ENCODE results near the gene FLACC1. TPM values are rescaled to one million over a fixed set of nuclear protein-coding genes. Genes with fewer than 3 reads are reported as not detected.

FLACC1 gene, protein sequence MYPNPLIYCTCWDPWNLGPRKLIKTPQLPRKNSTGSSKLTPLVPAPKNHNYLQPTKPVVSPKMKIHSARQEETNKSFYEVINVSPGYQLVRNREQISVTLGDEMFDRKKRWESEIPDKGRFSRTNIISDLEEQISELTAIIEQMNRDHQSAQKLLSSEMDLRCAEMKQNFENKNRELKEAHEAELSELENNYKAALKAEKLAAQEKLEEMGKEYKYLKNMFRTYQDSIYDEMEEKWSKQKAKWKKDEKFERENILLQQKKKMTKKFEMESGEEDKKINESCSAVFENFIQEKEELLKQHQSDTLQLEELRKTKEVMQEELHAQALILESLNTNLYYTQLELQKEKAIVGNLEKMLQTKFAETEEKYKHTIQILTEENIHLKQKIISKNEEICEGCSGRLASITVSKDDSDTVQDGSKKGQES
- total RNA-seq (ENCODE audit: low replicate concordance) = 0.60 and 1.2 TPM in 2 replicates

DNA sequence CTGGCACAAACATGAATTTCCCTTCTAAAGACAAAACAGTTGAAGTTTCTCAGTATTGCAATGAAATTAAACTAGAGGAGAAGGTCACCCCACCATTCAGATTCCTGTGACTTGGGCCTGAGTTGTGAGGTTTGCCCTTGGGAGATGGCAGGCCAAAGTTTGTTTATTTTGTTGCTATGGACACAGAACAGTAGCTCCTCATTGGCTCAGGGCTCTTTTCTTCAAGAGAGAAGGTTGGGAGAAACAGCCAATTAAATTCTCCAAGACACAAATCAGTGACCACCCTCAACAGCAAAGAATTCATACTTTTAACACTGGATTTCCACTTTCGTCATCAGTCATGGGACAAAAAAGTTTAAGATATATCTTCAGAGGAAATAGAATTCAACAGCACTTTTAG is at the start of gene FLACC1:
FLACC1 (minus strand) TSS at position 125 of the 400 bp plus-strand sequence. CDS start 5,941 bp downstream, outside the sequence.

DNA sequence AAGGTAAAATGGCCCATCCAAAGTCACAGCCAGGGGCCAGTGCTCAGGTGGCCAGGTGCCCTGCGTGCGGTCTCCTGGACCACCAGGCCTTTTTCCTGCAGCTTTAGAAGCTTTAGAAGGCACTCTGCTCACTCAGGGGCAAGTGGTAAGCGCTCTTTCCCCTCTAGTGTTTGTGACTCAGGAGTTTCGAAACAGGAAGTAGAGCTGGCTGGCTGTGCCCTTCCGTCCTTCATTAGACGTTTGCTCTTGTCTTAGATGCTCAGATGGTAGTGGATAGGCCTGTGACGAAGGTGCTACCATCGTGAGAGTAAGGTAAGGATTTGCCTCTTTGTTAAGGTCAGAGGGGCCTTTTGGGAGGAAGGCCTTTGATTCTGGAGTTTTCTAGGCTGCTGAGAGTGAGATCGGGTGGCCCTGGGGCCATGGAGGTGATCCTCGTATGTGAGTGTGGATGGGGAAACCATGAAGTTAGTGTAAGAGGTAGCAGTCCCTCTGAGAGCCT is 96.8 kb downstream of the FLACC1 start, which contains the start of gene CASP8:
CASP8 (plus strand) TSS at position 235 of the 499 bp plus-strand sequence. CDS start 5,951 bp downstream, outside the sequence.

Other genes with a start within 250 kb of the FLACC1 start
- 56.9 and 112 TPM in 2 replicates for gene CFLAR, start 241.2 kb downstream of the FLACC1 start, total RNA-seq (ENCODE audit: low replicate concordance)
- 4.8 and 6.2 TPM in 2 replicates for gene CASP10, start 174.2 kb downstream of the FLACC1 start, total RNA-seq (ENCODE audit: low replicate concordance)
- 11.9 and 12.1 TPM in 2 replicates for gene CASP8, start 96.8 kb downstream of the FLACC1 start, total RNA-seq (ENCODE audit: low replicate concordance)
- gene TRAK2, start 94.1 kb upstream of the FLACC1 start, total RNA-seq (ENCODE audit: low replicate concordance) = 51.0 and 66.5 TPM in 2 replicates
- 28.9 and 41.2 TPM in 2 replicates for gene STRADB, start 94.4 kb upstream of the FLACC1 start, total RNA-seq (ENCODE audit: low replicate concordance)

All from smooth muscle cell of the coronary artery (primary cell).